AG04450 (cell line): ENCODE data around the gene RHBDF1. TPM values are rescaled to one million over a fixed set of nuclear protein-coding genes. Genes with fewer than 3 reads are reported as not detected.

ENCODE experiments used
- CTCF ChIA-PET: fragments of 300-600, 350-600 bp; formaldehyde crosslinking; extraction: SDS; loops from one replicate; lab custom pipeline; 2022; ENCODE audit warnings: antibody characterized with exemption, inconsistent platforms; lab: Charles Lee
- POLR2A ChIA-PET: fragments of 350-600 bp; formaldehyde crosslinking; extraction: SDS; loops from one replicate; lab custom pipeline; 2021; ENCODE audit warnings: antibody characterized with exemption, inconsistent platforms; lab: Yijun Ruan, JAX
- DNase-seq: peaks from one replicate; pipeline ENCODE4 v3.0.0-alpha.2; 2011; ENCODE audit warnings: low read depth, low spot score
- H3K27ac ChIP-seq: one replicate; pipeline ENCODE4 v1.5.1; 2012; ENCODE audit warnings: low read depth, low read length, control low read depth
- H3K27me3 ChIP-seq: one replicate; pipeline ENCODE4 v1.6.0; 2012; ENCODE audit warnings: low read length; ENCODE audit not compliant: control insufficient read depth, insufficient read depth
- H3K4me3 ChIP-seq: 2 replicates; pipeline ENCODE4 v1.5.1; 2011; ENCODE audit warnings: mild to moderate bottlenecking, low read depth, low read length, control low read depth
- H3K9me3 ChIP-seq: 2 replicates; pipeline ENCODE4 v1.5.1; 2012; ENCODE audit warnings: low read length; ENCODE audit not compliant: control insufficient read depth, insufficient read depth
- polyA plus RNA-seq: library from polyadenylated mRNA; depleted of rRNA; stranded (reverse); fragments of >200 nt; gene quantifications from 2 replicates; pipeline ENCODE4 v1.2.3, GENCODE V29; 2011
- TF ChIP-seq, protein P1 (sequence below): IDR thresholded peaks from 2 replicates; pipeline ENCODE4 v1.5.1; 2011; ENCODE audit warnings: low read depth, low read length, control low read depth, inconsistent platforms

RHBDF1 gene
- polyA plus RNA-seq, 1 experiment, result 50.2 TPM

DNA sequence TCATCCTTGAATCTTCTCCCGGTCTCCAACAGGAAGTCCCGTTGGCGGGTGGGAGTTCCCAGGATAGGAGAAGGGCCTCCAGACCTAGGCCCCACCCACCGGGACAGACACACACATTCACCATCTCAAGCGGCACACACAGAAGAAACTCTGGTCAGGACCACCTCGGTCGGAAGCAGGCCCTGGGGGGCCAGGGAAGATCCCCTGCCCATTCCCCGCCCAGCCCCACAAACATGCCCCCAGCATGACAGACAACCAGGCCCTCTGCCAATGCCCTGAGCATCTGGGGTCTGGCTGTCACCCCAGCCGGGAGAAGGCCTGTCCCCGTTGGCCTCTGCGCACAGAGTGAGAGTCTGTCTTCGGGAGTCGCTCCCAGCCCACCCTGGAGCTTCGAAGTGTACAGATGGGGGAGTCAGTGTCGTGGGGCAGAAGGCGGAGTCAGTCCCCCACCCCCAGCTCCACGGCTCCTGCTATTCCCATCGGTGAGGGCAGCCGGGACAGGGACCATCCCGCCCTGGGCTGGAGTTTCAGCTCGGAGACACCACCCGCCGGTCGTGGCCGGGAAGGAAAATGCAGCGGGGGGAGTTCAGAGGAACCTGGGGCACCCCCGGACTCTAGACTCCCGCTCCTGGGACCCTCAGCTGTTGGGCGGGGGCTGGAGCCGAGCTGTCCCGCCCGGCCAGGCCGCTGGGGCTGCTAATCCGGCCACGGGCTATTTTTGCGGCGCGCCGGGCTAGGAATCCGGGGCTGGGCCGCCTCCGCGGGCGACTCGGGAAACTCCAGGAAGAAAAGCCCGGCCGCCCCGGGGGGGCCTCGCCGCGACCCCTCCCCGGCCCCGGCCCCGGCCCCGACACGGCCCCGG lies 660 bp downstream of the RHBDF1 start:
- TF ChIP-seq, protein P1, sequence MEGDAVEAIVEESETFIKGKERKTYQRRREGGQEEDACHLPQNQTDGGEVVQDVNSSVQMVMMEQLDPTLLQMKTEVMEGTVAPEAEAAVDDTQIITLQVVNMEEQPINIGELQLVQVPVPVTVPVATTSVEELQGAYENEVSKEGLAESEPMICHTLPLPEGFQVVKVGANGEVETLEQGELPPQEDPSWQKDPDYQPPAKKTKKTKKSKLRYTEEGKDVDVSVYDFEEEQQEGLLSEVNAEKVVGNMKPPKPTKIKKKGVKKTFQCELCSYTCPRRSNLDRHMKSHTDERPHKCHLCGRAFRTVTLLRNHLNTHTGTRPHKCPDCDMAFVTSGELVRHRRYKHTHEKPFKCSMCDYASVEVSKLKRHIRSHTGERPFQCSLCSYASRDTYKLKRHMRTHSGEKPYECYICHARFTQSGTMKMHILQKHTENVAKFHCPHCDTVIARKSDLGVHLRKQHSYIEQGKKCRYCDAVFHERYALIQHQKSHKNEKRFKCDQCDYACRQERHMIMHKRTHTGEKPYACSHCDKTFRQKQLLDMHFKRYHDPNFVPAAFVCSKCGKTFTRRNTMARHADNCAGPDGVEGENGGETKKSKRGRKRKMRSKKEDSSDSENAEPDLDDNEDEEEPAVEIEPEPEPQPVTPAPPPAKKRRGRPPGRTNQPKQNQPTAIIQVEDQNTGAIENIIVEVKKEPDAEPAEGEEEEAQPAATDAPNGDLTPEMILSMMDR, result no peak
- Histone ChIP-seq H3K27ac (peak overlapping the region; percentile 52), H3K9me3 (no peaks in the 10 kb centered on the region; the same call in 1 of the 2 replicates), H3K27me3 (no peaks in the 10 kb centered on the region), H3K4me3 (peak overlapping the region; percentile 89)
- no peak for DNase-seq
- ChIA-PET POLR2A (interaction anchor here (0.6 to 1.9 kb wide), 6 partner anchors 11 to 45 kb away, joined by 3 to 12 read pairs (median 5); partner anchors contain the start of genes POLR3K and SNRNP25), CTCF (interaction anchor here (12.2 kb wide), 1 partner anchor 24 kb away, joined by 242 read pairs; no protein-coding TSS in a partner anchor)

- H3K27ac ChIP-seq, result peak overlapping the region; percentile 52
- H3K27me3 ChIP-seq, result no peaks in the 10 kb centered on the region
- H3K4me3 ChIP-seq, result peak overlapping the region; percentile 89
- no peaks in the 10 kb centered on the region; the same call in 1 of the 2 replicates for H3K9me3 ChIP-seq
- DNase-seq, result no peak
- CTCF ChIA-PET, result interaction anchor here (12.2 kb wide), 1 partner anchor 25 kb away, joined by 242 read pairs; no protein-coding TSS in a partner anchor
- TF ChIP-seq, protein P1, result no peak
- POLR2A ChIA-PET, result interaction anchor here (0.6 to 1.9 kb wide), 6 partner anchors 13 to 46 kb away, joined by 3 to 12 read pairs (median 6); partner anchors contain the start of genes POLR3K and SNRNP25
These were observed 1.3 kb downstream of the RHBDF1 start for GRCh38 chr16:71210-71539.

- ChIA-PET CTCF (interaction anchor here (0.6 to 12.2 kb wide), 4 partner anchors 15 to 111 kb away, joined by 3 to 242 read pairs (median 6); partner anchors contain the start of gene HBQ1), POLR2A (no interaction called here)
- no peak for DNase-seq
- TF ChIP-seq, protein P1, result no peak
- no peaks in the 10 kb centered on the region; the same call in 1 of the 2 replicates for H3K9me3 ChIP-seq
- no peak overlapping the region for H3K4me3 ChIP-seq
- no peak overlapping the region for H3K27ac ChIP-seq
- no peaks in the 10 kb centered on the region for H3K27me3 ChIP-seq
These were observed 3.2 kb downstream of the RHBDF1 start for GRCh38 chr16:69181-69580.

DNA sequence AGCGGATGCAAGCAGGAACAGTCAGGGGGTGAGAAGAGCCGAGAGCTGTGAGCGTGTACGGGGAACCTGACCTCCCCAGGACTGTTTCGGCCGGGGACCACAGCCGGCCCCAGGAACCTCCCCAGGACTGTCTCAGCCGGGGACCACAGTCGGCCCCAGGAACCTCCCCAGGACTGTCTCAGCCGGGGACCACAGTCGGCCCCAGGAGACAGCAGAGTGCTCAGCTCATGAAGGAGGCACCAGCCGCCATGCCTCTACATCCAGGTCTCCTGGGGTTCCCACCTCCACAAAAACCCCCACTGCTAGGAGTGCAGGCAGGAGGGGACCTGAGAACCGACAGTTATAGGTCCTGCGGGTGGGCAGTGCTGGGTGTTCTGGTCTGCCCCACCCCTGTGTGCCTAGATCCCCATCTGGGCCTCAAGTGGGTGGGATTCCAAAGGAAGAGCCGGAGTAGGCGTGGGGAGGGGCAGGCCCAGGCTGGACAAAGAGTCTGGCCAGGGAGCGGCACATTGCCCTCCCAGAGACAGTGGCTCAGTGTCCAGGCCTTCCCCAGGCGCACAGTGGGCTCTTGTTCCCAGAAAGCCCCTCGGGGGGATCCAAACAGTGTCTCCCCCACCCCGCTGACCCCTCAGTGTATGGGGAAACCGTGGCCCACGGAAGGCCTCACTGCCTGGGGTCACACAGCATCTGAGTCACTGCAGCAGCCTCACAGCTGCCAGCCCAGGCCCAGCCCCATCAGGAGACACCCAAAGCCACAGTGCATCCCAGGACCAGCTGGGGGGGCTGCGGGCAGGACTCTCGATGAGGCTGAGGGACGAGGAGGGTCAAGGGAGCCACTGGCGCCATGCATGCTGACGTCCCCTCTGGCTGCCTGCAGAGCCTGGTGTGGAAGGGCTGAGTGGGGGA lies 4.3 kb downstream of the RHBDF1 start:
- TF ChIP-seq, protein P1, result no peak
- POLR2A ChIA-PET, result no interaction called here
- Histone ChIP-seq H3K4me3 (no peak overlapping the region), H3K27ac (peak overlapping the region; percentile 31), H3K9me3 (no peaks in the 10 kb centered on the region; the same call in 1 of the 2 replicates), H3K27me3 (no peaks in the 10 kb centered on the region)
- CTCF ChIA-PET, result interaction anchor here (2.2 to 12.2 kb wide), 3 partner anchors 28 to 39 kb away, joined by 9 to 242 read pairs (median 35); no protein-coding TSS in a partner anchor
- DNase-seq, result no peak
